Stimulated activated CD8-positive, alpha-beta memory T cell treated with anti-CD3 and anti-CD28 coated beads, Interleukin-12 subunit alpha, Interleukin-12 subunit beta, amount 100 ng/mL, for 24 hours (primary cell): Measurements from ENCODE around the gene UVSSA.
"Not testable (repeated sequence)": the region's sequence is repeated elsewhere in the genome, so short reads cannot be mapped to it uniquely, and the experiment has no call there.

Source experiments
- DNase-seq: peaks from one replicate; pipeline ENCODE4 v3.0.0-alpha.2; 2020; ENCODE audit errors: extremely low read depth

The UVSSA gene

DNA sequence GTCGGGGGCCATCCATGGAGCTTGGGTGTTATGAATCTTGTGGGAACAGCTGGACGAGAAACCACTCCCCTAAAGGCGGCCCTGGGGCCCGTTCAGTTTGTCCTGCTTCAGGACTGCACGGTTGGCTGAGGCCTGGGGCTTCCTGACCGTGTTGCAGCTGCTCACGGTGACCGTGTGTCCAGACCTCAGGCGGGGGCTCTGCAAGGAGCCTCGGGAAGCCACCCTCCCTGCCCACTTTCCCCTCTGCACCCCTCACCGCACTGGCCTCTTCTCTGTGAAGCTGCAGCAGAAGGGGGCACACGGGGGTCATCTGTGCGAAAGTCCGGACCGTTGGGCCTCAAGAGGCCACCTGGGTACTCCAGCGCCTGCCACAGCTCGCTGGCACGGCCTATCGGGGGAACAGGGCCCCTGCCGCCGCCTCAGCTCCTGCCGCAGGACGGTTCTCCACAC, 29.4 kb downstream of the UVSSA start:
- DNase-seq: no peak

DNA sequence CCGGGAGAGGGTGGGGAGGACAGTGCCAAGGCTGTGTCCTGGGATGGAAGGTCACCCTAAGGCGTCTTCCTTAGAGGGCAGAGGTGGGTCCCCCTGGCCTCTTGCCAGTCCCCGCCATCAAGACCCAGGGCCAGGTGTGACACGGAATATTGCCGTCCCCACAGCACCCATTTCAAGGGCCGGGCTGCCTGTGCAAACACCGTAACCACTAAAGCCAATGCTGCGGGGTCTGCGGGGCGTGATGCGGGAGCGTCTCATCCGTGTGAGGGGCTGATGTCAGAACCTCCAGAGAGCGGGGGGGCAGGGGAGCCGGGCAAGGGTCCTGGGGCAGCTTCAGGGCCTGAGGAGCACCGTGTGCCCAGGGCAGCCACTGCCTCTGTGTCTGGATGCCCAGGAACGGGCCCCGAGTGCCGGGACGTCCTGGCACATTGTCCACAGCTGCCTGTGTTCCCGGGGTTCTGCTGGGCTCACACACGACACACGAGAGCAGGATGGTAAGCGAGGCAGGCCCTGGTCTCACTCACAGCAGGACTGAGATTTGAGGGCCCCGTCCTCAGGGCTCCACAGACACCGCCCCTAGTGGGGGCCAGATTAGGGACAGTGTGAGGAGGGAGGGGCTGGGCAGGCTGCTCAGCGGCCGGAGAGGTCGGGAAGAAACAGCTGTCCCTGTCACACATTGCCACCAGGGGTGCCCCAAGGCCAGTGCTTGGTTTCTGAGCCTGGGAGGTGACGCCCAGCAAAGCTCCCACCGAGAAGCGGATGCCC, 30.0 kb downstream of the UVSSA start:
- DNase-seq: no peak

DNA sequence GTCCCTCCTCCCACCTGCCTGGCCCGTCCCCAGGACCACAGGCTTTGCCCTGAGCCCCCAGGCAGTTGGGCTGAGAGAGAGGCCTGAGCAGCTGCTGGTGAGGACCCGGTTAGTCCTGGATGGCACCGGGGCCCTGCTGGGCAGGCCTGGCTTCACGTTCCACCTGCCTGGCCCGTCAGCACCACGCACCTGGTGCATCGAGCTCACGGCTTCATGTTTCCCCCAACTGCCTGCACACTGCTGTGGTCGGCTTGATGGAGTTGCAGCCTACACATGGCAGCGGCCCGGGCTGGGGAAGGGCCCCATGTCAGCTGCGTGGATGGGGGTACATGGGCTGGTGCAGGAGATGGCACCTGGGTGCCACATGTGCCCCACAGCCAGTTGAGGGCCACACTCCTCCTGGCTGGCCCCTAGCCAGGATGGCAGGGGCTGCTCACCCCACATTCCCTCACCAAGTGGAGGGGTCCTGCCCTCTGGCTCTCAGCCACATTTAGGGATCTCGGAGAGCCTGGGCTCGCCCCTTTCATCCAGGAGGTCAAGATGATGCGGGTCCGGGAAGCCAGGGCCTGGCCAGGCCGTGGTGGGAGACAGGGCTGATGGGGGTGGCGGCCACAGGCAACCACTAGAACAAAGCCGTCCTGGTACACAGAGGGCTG, 30.7 kb downstream of the UVSSA start:
- DNase-seq: no peak

DNA sequence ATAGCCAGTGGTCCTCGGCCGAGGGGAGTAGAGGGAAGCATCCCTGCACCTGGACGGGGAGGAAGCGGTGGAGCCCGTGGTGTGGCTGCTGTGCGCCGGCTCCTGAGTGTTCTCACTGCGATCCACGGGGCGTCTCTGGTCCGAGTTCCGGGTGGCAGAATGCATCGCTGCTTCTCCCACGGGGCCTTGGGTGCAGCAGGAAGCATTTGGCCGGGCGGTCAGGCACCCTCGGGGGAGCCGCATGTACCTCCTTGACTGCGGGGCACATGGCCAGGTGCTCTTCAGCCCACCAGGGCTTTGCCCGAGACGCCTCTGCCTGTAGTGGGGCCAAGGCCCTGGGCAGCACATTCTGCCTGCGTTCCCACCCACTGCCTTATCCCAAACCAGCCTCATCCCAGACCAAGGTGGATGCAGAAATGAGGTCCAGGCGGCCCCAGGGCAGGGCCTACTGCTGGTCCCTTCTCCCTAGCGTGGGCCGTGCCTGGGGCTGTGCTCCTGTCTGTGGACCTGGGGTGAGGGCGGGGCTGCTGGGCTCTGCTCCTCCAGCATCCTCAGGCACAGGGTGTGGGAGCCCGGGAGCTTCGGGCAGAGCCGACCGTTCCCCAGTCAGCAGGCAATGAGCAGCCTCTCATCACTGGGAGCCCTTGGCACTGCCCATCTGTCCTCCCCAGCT, 31.7 kb downstream of the UVSSA start:
- no peak for DNase-seq

DNA sequence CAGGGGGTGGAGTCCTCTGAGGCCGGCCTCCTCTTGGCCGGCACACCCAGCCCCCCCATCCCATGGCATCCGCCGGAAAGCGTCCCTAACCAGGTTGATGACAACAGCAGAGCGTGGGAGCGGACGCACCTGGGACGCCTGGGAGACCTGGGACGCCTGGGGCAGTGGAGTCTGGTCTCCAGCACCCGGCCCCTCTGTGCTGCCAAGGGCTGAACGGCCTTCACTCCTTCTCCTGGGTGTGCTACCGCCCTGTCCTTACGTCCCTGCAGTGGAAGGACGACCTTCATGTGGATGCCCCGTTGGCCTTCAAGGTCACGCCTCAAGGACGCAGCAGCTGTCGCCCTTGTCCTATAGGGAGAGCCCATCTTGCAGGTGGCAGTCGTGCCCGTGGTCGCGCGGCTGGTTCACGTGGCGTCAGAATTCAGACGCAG, 32.4 kb downstream of the UVSSA start:
- DNase-seq: no peak

DNA sequence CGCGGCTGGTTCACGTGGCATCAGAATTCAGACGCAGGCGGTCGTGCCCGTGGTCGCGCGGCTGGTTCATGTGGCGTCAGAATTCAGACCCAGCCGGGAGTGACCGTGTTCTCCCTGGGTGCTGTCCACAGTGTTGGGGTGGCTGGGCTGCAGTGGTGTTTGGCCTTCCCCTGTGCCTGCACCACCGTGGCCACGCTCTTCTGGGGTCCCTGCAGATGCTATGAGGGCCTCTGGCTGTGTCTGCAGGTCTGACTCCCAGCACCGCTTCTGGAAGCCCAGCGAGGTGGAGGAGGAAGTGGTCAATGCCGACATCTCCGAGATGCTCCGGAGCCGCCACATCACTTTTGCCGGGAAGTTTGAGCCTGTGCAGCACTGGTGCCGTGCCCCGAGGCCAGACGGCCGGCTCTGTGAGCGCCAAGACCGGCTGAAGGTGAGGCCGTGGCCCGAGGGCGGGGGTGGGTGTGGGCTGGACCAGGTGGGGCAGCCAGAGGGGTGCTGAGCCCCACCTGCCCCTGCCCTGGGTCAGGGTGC, 32.9 kb downstream of the UVSSA start:
- no peak for DNase-seq

DNA sequence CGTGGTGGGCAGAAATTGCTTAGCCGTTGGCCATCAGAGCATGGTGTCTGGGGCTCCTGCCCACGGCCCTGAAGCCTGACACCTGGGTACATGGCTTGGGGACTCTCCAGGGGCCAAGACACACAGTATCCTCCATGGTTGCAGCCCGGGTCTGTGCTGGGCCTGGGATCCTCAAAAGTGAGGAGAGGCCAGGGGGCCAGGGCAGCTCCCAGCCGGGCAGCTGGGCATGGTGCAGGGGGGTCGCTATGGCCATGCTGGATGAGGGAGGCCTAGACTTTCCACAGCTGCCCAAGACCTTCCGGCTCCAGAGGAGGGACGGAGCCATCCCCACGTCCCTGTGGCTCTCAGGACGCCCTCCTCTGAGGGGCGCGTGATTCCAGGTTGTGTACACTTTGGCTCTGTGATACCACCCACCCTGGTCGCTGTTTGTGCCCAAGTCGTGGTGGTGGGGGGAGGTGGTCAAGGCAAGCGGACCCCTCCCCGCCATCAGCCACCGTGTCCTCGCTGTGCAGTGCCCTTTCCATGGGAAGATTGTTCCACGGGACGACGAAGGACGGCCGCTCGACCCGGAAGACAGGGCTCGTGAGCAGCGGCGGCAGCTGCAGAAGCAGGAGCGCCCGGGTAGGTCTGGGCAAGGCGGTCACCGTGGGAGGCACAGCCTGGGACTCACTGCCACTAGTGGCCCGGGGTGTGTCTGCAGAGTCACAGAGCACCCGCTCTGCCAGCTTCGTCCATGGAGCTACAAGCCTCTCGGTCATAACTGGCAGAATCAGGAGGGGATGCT, 33.6 kb downstream of the UVSSA start:
- DNase-seq: no peak

DNA sequence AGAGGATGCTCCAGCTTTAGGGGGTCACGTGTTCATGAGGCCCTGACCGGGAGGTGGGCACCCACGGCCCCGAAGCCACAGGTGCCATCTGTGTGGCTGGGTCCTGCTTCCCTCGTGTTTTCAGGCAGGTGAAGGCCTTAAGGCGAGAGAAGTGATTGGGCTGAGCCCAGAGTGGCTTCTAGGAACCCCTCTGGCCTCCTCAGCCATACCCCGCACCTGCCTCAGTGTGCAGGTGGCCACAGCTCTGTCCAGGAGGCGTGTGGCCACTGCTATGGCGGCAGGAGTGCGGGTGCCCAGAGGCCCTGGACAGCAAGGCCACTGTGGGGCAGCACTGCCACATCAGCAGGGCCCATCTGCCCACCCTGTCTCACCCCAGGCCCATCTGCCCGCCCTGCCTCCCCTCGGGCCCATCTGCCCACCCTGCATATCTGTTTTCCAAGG, 34.2 kb downstream of the UVSSA start:
- DNase-seq: no peak

DNA sequence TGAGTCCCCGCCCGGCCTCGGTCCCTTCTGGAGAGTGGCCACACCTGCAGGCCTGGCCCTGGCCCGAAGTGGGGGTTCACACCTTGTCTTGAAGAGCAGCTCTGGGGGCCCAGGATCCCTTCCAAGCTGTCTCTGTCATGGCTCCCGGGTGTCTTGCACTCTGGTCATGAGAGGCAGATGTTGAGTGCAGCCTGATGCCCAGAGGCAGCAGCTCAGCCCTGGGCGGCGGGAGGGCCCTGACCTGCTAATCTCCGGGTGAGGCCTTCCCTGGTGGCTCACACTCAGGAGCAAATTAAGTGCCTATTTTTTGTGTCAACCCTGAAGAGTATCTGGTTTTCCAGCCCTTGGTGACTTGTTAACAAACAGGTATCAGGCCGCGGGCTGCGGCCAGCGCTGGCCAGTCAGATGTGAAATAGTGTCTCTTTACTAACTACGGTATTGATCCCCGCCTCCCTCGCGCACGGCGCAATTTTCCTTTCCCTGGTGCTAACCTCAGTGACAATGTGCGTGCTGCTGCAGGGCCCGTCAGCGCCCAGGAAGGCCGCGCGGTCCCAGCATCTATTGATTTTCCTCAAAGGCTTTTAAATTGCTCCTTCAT, 35.0 kb downstream of the UVSSA start:
- DNase-seq: no peak

DNA sequence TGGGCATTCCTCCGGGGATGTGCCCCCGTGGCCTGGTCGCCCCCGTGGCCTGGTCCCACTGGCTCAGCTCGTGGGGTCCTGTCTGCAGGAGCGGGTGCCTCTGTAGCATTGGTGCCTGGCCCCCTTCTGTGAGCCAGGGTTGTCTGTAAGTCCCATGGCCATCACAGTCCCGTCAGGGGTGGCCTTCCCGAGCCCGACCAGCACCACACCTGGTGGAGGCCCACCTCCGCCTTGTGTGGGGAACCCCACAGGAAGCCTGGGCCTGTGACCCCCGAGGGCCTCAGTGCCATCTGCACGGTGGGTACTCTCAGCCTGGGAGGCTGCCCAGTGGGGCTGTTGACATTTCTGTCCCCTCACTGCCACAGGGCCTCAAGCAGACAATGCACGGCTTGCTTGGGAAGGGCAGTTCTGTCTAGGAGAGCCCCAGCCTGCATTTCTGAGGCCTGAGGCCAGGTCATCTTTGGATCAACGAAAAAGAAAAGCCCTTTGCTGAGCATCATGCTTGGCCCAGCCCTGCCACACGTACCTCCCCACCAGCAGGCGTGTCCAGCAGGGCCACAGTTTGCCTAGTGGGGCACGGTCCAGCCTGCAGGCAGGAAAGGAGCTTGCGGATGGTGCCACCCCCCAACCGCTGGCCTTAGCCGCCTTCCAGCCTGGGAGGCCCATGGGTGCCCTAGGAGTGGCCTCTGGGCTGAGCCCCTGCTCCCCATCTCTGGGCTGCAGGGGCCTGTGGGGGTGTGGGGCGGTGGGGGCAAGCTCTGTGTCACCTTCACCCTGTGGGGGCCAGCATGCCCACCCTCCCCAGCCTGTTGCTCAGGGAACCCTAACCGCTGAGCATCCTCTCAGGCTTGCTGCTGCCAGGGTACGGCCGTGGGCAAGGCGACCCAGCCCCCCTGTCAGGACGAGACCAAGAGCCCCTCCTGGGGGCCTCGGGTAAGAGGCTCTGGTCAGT, 36.0 kb downstream of the UVSSA start:
- DNase-seq: no peak

DNA sequence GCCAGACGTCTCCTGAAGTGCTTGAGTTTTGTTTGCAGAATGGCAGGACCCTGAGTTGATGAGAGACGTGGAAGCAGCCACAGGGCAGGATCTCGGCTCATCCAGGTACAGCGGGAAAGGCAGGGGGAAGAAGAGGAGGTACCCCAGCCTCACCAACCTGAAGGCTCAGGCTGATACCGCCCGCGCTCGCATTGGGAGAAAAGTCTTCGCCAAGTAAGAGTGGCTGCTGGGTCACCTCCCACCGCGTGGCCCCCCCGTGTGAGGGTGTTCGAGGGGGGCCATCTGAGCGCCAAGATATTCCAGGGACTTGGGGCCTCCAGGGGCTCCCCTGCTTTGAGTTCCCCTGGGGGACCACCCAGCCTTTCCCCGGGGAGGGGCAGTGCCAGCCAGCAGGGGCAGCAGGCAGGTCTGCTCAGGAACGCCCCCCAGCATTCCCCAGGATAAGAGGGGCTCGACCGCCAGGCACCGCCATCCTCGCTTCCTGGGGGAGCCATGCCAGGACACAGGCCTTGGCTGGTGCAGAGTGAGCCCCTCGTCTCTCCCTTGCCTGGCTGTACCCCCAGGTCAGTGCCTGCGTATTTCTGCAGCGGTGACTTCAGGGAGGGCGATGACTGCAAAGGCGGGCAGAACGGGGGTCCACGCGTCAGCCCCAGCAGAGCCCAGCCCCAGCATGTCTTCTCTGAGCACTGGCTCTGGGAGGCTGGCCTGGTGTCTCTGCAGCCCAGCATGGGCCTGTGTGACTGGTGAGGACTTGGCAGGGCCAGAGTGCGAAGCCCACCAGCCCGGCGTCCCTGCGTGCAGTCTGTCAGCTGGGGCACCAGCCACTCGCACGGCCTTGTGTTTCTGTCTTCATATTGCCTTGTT, 37.0 kb downstream of the UVSSA start:
- DNase-seq: no peak

DNA sequence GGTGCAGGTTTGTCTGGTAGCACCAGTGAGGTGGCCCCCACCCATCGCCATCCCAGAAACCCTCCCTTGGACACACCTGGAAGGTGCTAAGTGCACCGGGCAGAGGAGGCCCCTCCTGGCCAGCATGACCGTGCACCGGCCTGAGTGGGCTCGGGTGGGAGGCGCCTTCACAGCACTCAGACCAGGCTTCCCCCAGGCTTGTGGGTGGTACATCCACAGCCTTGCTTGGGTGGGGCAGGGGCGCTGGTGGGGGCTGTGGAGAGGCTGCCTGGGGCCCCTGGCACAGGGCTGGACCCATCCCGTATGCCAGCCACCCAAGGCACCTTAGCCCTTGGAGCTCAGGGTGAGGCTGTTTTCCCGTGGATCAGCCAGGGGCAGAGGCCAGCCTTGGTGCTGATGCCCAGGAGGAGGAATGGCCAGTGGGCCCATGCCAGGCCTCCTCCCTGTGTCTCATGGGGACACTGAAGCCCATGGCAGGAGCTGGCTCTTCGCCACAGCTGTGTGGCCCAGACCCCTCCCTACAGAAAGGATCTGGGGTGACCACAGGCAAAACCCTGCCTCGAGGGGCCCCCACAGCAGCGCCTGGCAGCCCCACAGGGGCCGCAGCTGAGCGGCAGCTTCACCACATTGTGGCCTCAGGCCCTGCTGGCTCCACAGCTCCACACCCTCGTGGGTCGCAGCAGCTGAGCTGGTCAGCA, 37.8 kb downstream of the UVSSA start:
- no peak for DNase-seq

DNA sequence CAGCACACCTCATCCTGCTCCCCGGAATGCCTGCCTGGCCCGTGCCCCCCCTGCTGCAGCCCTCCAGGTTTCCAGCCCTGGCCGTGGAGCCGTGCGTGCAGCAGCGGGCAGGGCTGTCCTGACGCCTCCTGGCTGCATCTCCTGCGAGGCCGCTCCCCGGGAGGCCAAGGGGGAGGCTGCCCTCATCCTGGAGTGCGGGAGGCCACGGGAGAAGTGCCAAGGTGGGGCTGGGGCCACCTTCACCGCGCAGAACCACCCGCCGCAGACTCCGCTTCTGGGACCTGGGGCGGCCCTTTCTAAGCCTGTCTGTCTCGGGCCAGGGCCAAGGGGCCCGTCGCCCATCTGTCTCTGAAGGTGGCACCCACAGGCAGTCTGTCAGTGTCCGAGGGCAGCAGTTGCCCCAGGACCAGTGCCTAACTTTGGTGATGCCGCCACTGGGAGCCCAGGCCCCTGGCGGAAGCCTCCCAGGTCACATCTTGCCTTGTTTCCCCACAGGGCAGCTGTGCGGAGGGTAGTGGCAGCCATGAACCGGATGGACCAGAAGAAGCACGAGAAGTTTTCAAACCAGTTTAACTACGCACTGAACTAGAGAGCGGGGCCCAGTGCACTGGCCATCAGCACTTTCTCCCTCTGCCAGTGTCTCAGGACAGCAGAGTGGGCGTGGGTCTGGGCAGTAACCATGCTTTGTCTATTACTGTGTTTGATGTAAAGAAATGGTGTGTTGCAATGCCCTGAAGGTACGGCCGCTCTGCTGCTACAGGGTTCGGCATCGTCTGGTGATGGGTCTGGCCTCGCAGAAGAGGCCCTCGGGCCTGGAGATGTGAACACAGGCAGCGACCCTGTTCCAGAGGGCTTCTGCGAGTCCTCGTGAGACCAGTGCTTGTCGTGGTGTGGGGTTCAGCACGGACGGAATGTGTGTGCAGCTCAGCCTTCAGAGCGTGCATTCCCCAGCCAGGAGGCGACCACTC, 38.6 kb downstream of the UVSSA start:
- DNase-seq: no peak

DNA sequence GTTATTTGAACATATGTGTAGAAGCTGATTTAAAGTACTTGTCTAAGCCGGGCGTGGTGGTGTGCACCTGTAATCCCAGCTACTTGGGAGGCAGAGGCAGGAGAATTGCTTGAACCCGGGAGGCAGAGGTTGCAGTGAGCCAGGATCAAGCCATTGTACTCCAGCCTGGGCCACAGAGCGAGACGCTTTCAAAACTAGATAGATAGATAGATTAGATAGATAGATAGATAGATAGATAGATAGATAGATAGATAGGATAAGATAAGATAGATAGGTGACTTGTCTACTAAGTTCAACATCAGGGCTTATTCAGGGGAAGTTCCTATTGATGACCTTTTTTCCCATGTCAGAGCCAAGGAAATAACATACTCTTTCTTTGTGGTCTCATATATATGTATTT, 46.4 kb downstream of the UVSSA start:
- DNase-seq: not testable (repeated sequence)

DNA sequence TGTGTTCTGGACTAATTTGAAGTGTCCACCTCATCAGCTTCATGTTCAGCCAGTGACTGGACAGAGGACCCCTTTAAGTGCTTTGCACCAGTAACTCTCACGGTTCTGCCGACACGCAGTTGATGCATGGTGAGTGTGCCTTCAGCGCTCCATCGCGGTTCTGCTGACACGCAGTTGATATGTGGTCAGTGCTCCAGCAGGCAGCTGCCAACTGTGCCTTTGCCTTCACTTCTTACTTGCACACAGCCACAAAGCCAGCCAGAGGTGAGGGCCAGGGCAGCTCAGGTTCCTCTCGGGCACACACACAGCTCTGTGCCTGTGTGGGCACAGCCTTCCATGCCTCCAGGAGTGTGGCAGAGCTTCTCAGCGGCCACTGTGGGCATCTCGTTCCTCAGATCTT, 46.9 kb downstream of the UVSSA start:
- DNase-seq: no peak

DNA sequence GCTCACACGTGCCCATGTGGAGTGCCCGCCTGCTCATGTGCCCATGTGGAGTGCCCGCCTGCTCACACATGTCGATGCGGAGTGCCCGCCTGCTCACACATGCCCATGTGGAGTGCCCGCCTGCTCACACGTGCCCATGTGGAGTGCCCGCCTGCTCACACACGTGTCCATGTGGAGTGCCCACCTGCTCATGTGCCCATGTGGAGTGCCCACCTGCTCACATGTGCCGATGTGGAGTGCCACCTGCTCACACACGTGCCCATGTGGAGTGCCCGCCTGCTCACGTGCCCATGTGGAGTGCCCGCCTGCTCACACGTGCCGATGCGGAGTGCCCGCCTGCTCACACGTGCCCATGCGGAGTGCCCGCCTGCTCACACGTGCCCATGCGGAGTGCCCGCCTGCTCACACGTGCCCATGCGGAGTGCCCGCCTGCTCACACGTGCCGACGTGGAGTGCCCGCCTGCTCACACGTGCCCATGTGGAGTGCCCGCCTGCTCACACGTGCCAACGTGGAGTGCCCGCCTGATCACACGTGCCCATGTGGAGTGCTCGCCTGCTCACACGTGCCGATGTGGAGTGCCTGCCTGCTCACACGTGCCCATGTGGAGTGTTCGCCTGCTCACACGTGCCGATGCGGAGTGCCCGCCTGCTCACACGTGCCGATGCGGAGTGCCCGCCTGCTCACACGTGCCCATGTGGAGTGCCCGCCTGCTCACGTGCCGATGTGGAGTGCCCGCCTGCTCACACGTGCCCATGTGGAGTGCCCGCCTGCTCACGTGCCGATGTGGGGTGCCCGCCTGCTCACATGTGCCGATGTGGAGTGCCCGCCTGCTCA, 47.8 kb downstream of the UVSSA start:
- not testable (repeated sequence) for DNase-seq
